HT-29 (cell line): ENCODE results near the gene GPR62. TPM values are rescaled to one million over a fixed set of nuclear protein-coding genes. Genes with fewer than 3 reads are reported as not detected.
"Not testable (repeated sequence)": the region's sequence is repeated elsewhere in the genome, so short reads cannot be mapped to it uniquely, and the experiment has no call there.

ENCODE experiments used
- DNase-seq: peaks from one replicate; pipeline ENCODE4 v3.0.0-alpha.2; 2015; ENCODE audit warnings: low spot score
- total RNA-seq: library from RNA; depleted of rRNA; stranded (reverse); fragments of >200 nt; shearing (Covaris generic); gene quantifications from 2 replicates; pipeline ENCODE4 v1.2.3, GENCODE V29; 2014; rRNA removed

Gene GPR62, protein sequence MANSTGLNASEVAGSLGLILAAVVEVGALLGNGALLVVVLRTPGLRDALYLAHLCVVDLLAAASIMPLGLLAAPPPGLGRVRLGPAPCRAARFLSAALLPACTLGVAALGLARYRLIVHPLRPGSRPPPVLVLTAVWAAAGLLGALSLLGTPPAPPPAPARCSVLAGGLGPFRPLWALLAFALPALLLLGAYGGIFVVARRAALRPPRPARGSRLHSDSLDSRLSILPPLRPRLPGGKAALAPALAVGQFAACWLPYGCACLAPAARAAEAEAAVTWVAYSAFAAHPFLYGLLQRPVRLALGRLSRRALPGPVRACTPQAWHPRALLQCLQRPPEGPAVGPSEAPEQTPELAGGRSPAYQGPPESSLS
- total RNA-seq, result not detected in 2 replicates

DNA sequence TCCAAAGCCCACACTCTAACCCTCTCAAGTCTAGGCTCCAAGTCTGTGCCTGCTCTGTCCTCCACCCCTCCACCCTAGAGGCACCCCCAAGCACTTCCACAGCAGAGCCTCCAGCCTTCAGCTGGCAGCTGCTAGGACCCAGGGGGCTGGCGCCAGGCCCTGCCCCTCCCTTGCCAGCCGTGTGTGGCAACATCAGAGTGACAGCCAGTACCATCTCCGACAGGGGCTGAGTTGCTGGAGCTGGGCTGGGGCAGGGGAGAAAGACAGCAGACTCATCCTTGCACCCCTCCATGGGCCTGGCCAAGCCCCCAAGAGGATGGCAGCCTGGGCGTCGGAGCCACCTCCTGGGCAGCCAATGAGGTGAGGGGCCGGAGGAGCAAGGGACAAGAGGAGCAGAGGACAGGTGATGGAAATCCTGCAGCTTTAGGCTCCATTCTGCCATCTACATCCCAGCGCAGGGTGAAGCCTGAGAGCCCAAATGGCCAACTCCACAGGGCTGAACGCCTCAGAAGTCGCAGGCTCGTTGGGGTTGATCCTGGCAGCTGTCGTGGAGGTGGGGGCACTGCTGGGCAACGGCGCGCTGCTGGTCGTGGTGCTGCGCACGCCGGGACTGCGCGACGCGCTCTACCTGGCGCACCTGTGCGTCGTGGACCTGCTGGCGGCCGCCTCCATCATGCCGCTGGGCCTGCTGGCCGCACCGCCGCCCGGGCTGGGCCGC, at the start of gene GPR62:
GPR62 (plus strand) TSS at position 207 of the 718 bp plus-strand sequence; CDS start at position 479, 272 bp downstream.
- no peak for DNase-seq

DNA sequence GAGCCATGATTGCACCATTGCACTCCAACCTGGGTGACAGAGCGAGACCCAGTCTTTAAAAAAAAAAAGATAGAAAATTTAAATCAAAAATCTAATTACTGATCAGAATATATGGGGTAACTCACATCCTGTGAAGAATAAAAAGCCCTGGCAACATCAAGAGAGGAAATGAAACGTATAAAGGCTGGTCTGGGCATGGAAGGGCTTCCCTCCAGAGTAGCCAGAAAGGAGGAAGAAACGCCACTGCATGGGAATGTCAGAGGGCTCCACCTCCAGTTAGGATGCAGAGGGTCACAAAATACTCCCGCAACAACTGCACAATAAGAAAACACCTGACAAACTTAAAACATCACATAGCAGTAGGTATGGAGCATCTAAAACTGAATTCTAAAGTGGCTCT, 47.2 kb upstream of the GPR62 start:
- DNase-seq, result no peak

DNA sequence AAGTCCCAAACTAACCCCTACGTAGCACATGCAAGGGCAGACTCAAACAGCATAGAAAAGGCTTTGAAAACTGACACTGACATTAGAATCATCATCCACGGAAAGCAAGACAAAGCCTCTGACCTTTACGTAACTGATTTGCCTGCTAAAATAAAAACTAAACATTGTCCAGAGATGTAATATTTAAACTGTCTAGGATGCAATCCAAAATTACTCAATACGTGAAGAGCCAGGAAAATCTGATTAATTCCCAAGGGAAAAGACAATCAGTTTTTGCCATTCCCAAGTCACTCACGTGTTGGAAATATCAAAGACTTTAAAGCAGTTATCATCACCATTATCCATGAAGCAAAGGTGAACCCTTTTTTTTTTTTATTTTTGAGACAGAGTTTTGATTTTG, 38.8 kb upstream of the GPR62 start:
- no peak for DNase-seq

DNA sequence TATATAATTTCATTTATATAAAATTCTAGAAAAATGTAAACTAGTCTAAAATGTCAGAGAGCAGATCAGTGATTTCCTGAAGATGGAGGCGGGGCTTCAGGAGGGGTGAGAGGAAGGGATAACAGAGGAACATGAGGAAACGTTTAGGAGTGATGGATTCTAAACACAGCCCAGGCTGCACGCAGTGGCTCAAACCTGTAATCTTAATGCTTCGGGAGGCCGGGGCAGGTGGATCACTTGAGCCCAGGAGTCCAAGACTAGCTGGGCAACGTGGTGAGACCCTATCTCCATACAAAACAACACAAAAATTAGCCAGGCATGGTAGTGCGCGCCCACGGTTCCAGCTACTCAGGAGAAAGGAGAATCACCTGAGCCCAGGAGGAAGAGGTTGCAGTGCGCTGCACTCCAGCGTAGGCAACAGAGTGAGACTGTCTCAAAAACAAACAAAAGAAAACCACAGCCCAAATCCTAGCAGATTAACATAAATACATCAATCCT, 34.1 kb upstream of the GPR62 start:
- DNase-seq, result no peak

DNA sequence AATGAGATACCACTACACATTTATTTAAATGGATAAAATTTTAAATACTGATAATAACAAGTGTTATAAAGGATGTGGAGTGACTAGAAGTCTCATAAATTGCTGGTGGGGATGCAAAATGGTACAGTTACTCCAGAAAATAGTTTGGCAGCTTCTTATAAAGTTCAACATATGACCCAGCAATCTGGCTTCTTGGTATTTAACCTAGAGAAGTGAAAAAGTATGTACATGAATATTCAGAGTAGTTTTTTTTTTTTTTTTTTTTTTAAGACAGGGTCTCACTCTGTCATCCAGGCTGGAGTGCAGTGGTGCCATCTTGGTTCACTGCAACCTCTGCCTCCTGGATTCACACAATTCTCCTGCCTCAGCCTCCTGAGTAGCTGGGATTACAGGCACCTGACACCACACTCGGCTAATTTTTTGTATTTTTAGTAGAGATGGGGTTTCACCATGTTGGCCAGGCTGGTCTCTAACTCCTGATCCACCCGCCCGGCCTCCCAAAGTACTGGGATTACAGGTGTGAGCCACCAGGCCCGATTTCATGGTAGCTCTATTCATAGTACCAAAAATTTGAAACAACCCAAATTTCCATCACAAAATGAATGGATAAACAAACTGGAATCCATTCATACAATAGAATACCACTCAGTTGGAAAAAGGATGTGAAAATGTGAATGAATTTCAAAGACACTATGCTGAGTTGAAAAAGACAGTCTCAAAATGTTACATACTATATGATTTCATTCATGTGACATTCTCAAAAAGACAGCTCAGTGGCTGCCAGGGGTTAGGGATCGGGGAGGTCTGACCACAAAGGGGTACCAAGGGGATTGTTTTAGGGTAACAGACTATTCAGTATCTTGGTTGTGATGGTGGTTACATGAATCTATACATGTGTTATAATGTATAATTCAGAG, 27.9 kb upstream of the GPR62 start:
- DNase-seq, result no peak

DNA sequence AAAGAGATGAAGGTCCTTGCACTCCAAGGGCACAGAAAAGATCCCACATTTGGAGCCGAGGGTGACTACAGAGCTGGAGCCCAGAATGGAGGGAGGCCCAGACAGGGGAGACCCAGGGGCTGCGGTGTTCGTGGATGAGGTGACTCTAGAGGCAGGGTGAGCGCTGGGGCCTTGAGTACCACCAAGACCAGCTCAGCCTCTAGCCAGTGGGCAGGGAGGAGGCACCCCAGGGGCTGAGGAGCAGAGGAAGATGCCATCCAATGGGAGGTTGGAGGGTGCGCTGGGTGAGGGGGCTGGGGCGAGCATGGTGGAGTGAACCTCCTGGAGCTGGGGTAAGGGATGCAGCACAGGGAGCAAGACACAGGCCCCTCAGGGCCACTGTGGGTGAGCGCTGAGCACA, 26.7 kb upstream of the GPR62 start:
- no peak for DNase-seq

DNA sequence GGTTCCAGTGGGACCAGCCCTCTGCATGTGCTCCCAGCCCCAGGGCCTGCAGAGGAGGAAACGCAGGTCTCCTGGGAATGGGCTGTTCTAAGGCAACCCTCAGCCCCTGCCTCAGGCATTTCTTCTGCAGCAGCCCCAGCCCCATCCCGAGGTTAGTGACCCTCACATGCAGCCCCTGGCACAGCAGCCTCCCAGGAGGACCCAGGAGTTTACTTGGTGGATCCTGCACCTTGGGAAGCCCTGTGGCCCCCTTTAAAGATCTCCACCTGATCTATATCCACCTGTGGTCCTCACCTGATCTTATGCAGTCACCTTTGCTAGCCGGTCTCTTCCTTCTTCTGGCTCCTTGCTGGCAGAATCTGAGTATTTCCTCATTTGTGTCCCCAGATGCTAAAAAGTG, 26.2 kb upstream of the GPR62 start:
- not testable (repeated sequence) for DNase-seq

DNA sequence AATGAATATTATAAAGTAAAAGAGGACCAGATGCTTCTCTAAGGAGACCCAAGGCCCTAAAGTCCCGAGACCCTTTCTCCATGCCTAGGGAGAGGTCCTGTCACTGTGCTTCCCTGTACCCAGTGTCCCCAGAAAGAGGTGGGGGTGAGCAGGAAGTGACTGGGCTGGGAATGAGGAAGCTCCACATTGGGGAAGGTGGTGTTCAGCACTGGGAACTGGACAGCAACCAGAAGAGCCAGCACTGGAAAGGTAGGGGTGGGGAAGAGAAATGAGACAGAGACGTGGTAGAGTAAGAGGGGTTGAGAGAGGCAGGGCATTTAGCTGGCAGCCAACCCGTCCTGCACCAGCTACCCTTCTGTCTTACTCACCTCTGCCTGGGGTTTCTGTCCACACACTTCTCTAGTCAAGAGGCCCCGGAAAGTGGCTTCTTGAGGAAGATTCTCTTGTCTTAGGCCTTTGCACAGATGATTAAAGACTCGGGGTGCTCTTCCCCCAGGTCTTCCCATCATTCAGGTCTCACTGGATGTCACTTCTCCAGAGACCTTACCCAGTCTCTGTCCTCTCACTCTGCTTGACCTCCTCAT, 25.7 kb upstream of the GPR62 start:
- DNase-seq, result peak; percentile 18

DNA sequence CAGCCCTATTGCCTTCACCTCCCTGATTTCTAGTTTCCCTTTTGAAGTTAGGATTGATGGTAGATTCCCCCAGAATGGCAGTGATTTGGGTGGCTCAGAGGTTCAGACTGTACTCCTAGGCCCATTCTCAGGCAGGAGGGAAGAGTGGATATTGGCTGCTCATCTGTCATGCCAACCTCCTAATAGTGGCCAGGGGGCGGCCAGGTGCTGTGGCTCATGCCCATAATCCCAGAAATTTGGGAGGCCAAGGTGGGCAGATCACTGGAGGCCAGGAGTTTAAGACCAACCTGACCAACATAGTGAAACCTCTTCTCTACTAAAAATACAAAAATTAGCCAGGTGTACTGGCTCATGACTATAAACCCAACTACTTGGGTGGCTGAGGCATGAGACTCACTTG, 24.7 kb upstream of the GPR62 start:
- DNase-seq, result no peak

DNA sequence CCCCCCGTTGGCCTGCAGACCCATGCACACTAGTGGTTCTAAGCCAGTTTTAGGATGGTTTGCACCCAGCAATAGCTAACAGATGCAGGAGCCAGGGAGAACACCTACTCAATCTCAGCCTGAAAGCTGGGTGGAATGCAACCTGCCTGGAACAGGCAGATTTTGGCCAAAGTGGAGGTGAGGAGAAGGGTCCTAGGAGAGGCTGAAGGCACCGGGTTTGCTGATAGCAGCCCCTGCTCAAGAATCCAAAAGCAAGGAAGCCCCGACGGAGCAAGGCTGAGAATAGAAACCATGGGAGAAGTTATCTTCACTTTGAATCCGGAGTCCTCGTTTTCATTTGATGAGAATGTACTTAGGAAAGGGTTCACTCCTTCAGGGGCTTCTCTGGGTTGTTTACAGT, 23.4 kb upstream of the GPR62 start:
- no peak for DNase-seq

DNA sequence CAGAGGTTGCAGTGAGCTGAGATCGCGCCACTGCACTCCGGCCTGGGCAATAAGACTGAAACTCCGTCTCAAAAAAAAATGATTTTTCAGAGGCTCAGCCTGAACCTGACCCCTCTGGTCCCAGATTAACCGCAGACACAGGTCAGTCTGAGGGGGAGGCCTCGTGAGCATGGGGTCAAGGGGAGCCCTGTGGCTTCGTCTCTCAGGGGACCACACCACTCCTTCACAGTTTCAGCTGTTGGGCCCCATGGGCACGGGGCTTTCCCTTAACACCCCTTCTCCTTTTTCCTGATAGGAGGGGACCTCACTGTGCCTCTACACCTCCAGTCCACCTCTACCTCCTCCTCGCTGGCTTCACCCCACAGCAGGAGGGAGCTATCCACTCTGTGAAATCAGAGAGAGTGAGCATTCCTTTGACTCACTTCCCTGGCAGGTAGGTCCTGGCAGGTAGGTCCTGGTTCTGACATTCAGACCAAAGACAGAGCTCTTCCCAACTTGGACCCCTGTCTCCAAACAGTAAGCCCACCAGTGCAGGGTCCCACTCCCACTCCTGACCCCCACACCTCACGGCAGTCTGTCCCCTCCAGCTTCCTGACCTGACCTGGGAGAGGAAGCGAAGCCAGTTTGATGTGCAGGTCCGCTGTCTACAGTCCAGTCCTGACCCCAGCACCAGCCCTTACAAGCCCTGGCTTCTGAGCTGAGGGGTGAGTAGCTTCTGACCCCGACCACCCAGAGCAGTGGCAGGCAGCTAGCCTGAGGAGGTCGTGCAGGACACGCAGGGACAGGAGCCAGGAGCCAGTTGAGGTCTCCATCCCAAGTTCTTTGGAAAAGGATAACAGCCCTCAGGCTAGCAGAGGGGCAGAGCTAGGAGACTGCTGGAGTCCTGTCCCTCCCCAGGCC, 22.5 kb upstream of the GPR62 start:
- no peak for DNase-seq

DNA sequence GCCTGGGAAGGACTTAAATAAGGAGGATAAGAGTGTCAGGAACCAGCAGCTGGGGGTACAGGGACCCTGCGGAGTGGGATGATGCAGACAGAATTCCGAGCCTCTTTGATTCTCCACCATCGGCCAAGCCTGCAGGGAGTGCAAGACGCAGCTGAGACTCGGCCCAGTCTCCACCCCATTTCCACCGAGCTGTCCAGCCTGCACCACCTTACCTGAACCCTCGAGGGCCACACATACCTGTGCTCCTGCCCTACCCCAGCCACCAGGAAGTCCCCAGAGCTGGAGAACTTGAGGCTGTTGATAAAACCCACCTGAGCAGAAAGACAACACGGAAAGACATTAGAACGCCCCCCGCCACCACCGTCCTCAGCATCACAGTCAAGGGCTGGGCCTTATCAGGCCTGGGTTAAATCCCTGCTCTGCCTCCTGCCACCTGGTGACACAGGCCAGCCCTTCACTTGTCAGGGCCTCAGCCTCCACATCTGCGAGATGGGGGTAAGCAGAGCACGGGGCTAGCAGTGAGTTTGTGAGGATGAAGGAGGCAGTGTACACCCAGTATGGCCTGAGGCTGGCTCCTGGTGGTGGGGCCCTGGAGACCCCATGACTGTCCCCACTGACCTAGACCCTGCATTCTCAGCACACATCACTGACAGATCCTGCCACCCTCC, 21.6 kb upstream of the GPR62 start:
- DNase-seq, result no peak

DNA sequence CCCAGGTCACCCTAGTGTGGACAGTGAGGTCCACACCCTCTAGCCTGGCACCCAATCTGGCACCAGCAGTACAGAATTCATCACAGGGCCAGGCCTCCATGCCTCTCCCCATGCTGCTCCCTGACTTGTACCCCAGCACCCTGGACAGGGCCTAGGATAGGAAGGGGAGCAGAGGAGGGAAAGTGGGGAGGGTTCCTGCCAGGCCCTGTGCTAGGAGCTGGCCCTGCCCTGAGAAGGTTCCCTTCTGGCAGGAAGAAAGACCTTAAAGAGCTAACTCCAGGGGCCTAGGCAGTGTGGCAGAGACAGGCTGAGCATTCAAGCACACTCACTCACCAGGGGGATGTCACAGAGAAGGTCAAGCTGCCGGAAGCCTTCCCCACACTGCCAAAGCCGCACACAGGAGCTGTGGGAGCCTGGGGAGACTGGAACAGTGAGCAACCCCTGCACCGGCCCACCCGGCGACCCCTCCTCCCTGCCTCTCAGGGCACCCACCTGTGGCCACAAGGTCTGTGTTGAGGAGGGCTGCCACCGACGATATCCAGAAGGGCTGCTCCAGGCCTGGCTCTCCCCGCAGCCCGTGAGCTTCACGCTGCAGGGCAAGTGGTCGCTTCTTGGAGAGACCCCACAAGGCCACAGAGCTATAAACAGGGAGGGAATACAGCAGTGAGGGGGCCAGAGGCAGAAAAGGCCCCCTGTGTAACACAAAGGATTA, 20.9 kb upstream of the GPR62 start:
- DNase-seq, result no peak

DNA sequence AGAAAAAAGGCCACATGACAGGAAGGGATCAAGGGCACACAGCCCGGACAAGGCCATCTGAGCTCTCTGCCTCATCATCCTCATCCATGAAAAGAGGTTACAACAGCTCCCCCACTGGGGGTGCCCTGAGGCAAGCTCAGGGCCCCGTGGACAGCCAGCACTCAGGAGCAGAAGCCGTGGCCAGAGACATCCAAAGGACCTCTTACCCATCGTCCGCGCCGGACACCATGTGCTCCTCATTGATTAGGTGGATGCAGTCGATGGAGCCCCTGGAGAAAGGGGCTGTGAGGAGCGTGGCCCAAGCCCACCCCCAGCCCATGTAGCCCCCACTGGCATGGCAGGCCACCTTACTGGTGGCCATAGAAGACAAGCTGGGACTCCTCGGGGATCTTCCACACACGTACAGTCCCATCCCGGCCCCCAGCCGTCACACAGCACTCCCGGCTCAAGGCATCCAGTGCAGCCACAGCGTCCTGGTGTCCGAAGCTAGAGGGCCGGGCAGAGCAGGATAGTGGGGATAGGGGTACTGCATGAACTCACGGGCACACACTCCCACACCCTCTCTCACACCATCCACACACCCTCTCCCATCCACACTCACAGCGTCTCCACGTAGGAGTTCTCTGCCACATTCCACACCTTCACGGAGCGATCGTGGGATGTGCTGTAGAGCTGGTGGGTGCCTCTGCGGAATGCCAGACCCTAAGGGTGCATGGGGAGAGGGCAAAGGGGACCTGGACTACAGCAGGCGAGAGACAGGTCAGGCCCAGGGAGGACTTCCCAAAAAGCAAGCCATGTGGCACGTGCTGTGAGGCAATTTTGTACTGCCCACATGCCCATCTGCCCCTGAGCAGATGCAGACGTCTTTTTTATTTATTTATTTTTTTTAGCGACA, 19.9 kb upstream of the GPR62 start:
- no peak for DNase-seq

DNA sequence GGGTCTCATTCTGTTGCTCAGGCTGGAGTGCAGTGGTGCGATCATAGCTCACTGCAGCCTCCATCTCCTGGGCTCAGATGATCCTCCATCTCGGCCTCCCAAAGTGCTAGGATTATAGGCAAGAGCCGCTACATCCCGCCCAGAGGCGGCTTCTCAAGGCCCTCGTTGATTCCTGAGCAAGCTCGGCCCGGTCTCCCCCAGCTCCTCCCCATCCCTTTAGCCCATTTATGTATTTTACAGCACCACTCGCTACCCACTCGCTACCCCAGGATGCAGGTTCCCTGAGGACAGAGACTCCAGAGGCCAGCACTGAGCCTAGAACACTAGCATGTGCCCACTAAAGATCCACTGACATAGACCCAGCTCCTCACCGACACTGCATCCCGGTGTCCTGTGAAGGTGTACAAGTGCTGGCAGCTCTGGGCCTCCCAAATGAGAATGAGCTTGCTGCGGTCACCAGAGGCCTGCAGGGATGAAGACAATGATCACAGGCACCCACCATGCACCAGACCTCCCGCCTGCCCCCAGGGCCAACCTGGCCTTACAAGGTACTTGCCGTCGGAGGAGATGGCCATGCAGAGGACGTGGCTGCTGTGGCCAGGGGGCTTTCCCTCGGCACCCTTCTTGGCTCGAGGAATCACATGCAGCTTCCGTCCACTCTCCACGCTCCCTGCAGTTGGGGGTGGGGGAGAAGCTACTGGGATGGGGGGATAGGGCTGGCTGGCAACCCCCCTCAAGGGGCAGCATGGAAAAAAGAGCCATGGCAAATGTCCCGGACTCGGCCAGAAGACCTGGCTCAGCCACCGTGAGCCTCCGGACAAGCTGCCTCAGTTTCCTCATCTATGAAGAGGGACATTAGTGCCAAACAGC, 19.1 kb upstream of the GPR62 start:
- no peak for DNase-seq

DNA sequence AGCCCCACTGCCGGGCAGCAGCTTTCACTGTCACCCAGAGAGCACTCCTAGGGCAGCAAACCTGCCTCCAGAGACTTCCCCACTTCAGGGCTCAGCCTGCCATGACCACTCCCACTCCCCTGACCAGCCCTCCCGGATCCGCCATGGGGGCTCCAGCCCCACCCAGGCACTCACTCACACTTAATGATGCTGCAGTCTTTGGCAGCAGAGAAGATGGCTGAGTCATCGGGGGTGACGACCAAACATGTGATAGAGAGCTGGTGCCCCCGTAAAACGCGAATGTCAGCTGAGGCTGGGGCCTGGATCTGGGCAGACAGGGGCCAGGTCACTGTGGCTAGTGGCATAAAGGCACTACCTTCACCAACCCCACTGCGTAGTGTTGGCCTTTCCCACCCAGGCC, 18.2 kb upstream of the GPR62 start:
- DNase-seq, result no peak
